Measurements from ENCODE around the gene CDR2. TPM values are rescaled to one million over a fixed set of nuclear protein-coding genes. Genes with fewer than 3 reads are reported as not detected.

Gene CDR2
- total and polyA plus RNA-seq, 2 of the 13 experiments (the other 11 are each of a cell fraction or from before 2014, with no cell fraction given), result 59.0 to 78.9 TPM

DNA sequence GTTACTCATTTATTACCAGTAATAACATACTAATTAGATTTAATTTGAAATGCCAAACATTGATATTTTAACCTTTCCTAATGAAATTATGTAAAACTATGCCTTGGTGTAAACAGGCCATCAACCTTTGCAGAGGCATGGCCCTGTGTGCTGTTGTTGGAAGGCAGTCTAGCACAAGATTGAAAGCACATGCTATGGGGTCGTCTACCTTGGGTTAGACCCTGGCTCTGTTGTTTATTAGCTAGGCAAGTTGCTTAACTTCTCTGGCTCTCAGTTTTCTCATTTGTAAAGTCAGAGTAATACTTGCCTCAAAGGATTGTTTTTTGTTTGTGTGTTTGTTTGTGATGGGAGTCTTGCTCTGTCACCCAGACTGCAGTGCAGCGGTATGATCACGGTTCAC, 9.4 kb upstream of the CDR2 start:
- no TSS peak for BruUV-seq (replicated peaks)
- FAIRE-seq (no peak), ATAC-seq (peak; percentile 74), DNase-seq (ENCODE audit: low spot score) (no peak)
- Histone ChIP-seq H3K36me3 (replicated peaks in 1 of 2; ENCODE audit: control insufficient read depth in 1 of 2, insufficient read depth in 2 of 2, low read length in 2 of 2) (no peaks in the 10 kb centered on the region), H3K9ac (ENCODE audit: insufficient read depth, low read depth, low read length) (no peak overlapping the region), H3K79me2 (ENCODE audit: insufficient read depth, low read length) (no peaks in the 10 kb centered on the region), H3K27me3 (ENCODE audit: control insufficient read depth in 1 of 2, insufficient read depth in 2 of 2, low read length in 2 of 2) (no peaks in the 10 kb centered on the region), H3K4me2 (ENCODE audit: low read depth, low read length) (no peak overlapping the region), H3K4me1 (ENCODE audit: insufficient read depth, low read length) (peaks cover 5% of the 10 kb centered on the region), H3K4me3 (replicated peaks in 1 of 3; ENCODE audit: insufficient read depth in 1 of 3, low read depth in 2 of 3, low read length in 3 of 3) (no peak overlapping the region), H2AFZ (ENCODE audit: low read length) (no peak overlapping the region), H3K9me3 (ENCODE audit: low read length) (no peaks in the 10 kb centered on the region), H3K27ac (ENCODE audit: extremely low read length, insufficient read depth, low read length) (no peak overlapping the region), H4K20me1 (ENCODE audit: insufficient read depth, low read length) (no peaks in the 10 kb centered on the region)
- TF ChIP-seq POLR2AphosphoS2 (IDR thresholded peaks at IDR 0.05; ENCODE audit: low read depth, low read length), result no peak
- TF ChIP-seq CEBPG (CRISPR knock-in tag; IDR thresholded peaks at IDR 0.05), result 0 out of 2 replicates have a peak, but pooled peaks have one; percentile 24
- no peak for TF ChIP-seq MXI1 (IDR thresholded peaks at IDR 0.05; ENCODE audit: borderline replicate concordance, low read depth, low read length)
- TF ChIP-seq ZNF296 (CRISPR knock-in tag; conservative IDR thresholded peaks at IDR 0.05), result no peak
- no peak for TF ChIP-seq PCBP1 (IDR thresholded peaks at IDR 0.05; ENCODE audit: borderline replicate concordance, low read depth, low read length)
- TF ChIP-seq, protein P1, sequence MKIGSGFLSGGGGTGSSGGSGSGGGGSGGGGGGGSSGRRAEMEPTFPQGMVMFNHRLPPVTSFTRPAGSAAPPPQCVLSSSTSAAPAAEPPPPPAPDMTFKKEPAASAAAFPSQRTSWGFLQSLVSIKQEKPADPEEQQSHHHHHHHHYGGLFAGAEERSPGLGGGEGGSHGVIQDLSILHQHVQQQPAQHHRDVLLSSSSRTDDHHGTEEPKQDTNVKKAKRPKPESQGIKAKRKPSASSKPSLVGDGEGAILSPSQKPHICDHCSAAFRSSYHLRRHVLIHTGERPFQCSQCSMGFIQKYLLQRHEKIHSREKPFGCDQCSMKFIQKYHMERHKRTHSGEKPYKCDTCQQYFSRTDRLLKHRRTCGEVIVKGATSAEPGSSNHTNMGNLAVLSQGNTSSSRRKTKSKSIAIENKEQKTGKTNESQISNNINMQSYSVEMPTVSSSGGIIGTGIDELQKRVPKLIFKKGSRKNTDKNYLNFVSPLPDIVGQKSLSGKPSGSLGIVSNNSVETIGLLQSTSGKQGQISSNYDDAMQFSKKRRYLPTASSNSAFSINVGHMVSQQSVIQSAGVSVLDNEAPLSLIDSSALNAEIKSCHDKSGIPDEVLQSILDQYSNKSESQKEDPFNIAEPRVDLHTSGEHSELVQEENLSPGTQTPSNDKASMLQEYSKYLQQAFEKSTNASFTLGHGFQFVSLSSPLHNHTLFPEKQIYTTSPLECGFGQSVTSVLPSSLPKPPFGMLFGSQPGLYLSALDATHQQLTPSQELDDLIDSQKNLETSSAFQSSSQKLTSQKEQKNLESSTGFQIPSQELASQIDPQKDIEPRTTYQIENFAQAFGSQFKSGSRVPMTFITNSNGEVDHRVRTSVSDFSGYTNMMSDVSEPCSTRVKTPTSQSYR (CRISPR knock-in tag; IDR thresholded peaks at IDR 0.05; ENCODE audit: borderline replicate concordance), result no peak
- TF ChIP-seq ZNF292 (CRISPR knock-in tag; IDR thresholded peaks at IDR 0.05; ENCODE audit: borderline replicate concordance, low read depth), result no peak
- no peak for TF ChIP-seq ZNF879 (CRISPR knock-in tag; IDR thresholded peaks at IDR 0.05)
- POLR2A ChIA-PET, result no interaction called here
- in situ Hi-C loops (cut with HindIII; ENCODE audit: extremely low pct_ligation_motif_present, low pct_unique_long_range_greater_than_20kb) (no loop called here), intact Hi-C loops (cut with micrococcal nuclease; ENCODE audit: unreplicated experiment) (no loop called here)
- 60% methylated on average over 3 of the region's 3 CpGs for WGBS (ENCODE audit: low lambda C conversion rate)
- CTCF ChIA-PET (ENCODE audit: low intra/inter-chr PET ratio, low total read pairs), result no interaction called here

All from HepG2 (cell line).